ENCODE data around the gene CCDC54. TPM values are rescaled to one million over a fixed set of nuclear protein-coding genes. Genes with fewer than 3 reads are reported as not detected.

Gene CCDC54
- total RNA-seq, 1 donor from 2014 or later: not detected

- Mint-ChIP-seq H3K4me1 (ENCODE audit: unreplicated experiment) (peaks cover 2% of the 10 kb centered on the region), H3K27me3 (no peaks in the 10 kb centered on the region), H3K27ac (no peak overlapping the region), H3K36me3 (no peaks in the 10 kb centered on the region), H3K9me3 (peaks cover 5% of the 10 kb centered on the region), H3K4me3 (no peak overlapping the region)
- no peak for TF ChIP-seq CTCF (conservative IDR thresholded peaks at IDR 0.05)
- no peak for DNase-seq (ENCODE audit: extremely low spot score, unreplicated experiment)
Measured at GRCh38 chr3:107411056-107411455, 33.8 kb downstream of the CCDC54 start.

- DNase-seq (ENCODE audit: extremely low spot score, unreplicated experiment): no peak
- H3K4me1 Mint-ChIP-seq (ENCODE audit: unreplicated experiment): peaks cover 5% of the 10 kb centered on the region
- H3K9me3 Mint-ChIP-seq: peaks cover 5% of the 10 kb centered on the region
- TF ChIP-seq CTCF (conservative IDR thresholded peaks at IDR 0.05): no peak
- no peak overlapping the region for H3K27ac Mint-ChIP-seq
- H3K27me3 Mint-ChIP-seq: no peaks in the 10 kb centered on the region
- H3K4me3 Mint-ChIP-seq: no peak overlapping the region
- H3K36me3 Mint-ChIP-seq: no peaks in the 10 kb centered on the region
Measured at GRCh38 chr3:107411779-107412178, 34.5 kb downstream of the CCDC54 start.

- Mint-ChIP-seq H3K9me3 (peaks cover 5% of the 10 kb centered on the region), H3K4me3 (no peak overlapping the region), H3K36me3 (no peaks in the 10 kb centered on the region), H3K4me1 (ENCODE audit: unreplicated experiment) (peaks cover 5% of the 10 kb centered on the region), H3K27ac (no peak overlapping the region), H3K27me3 (no peaks in the 10 kb centered on the region)
- no peak for TF ChIP-seq CTCF (conservative IDR thresholded peaks at IDR 0.05)
- no peak for DNase-seq (ENCODE audit: extremely low spot score, unreplicated experiment)
Measured at GRCh38 chr3:107412376-107412775, 35.1 kb downstream of the CCDC54 start.

GRCh38 chr3:107413264-107413663 is 36.0 kb downstream of the CCDC54 start:
- Mint-ChIP-seq H3K27ac (no peak overlapping the region), H3K9me3 (peaks cover 5% of the 10 kb centered on the region), H3K27me3 (no peaks in the 10 kb centered on the region), H3K36me3 (no peaks in the 10 kb centered on the region), H3K4me1 (ENCODE audit: unreplicated experiment) (peaks cover 5% of the 10 kb centered on the region), H3K4me3 (no peak overlapping the region)
- TF ChIP-seq CTCF (conservative IDR thresholded peaks at IDR 0.05): no peak
- no peak for DNase-seq (ENCODE audit: extremely low spot score, unreplicated experiment)

- Mint-ChIP-seq H3K27ac (no peak overlapping the region), H3K36me3 (no peaks in the 10 kb centered on the region), H3K9me3 (peaks cover 2% of the 10 kb centered on the region), H3K4me3 (no peak overlapping the region), H3K4me1 (ENCODE audit: unreplicated experiment) (peaks cover 5% of the 10 kb centered on the region), H3K27me3 (no peaks in the 10 kb centered on the region)
- DNase-seq (ENCODE audit: extremely low spot score, unreplicated experiment): no peak
- no peak for TF ChIP-seq CTCF (conservative IDR thresholded peaks at IDR 0.05)
Measured at GRCh38 chr3:107414325-107414964, 37.2 kb downstream of the CCDC54 start.

All from type B pancreatic cell (in vitro differentiated cells).